HepG2 (cell line): ENCODE results near the gene IFT122. TPM values are rescaled to one million over a fixed set of nuclear protein-coding genes. Genes with fewer than 3 reads are reported as not detected.

Experiments
- ATAC-seq: fragments of 200-7000 bp; cut with Tn5 transposase; 3 replicates; pipeline ENCODE4 v1.9.1; 2020; ENCODE audit warnings: mild to moderate bottlenecking, moderate library complexity
- BruUV-seq: library from RNA; stranded (reverse); fragments of 400-500 nt; replicated peaks from 2 replicates; lab custom pipeline; 2021; lab: Mats Ljungman, UMichigan
- CTCF ChIA-PET: fragments of 300-600 bp; formaldehyde crosslinking; extraction: SDS; loops from one replicate; lab custom pipeline; 2021; ENCODE audit warnings: low total read pairs, inconsistent platforms, low intra/inter-chr PET ratio; lab: Yijun Ruan, JAX
- POLR2A ChIA-PET: fragments of 350-600 bp; sonication (Branson Sonifier 250); formaldehyde crosslinking; loops from one replicate; lab custom pipeline; 2020; ENCODE audit warnings: antibody characterized with exemption, inconsistent platforms; lab: Yijun Ruan, JAX
- DNase-seq: peaks from one replicate; pipeline ENCODE4 v3.0.0-alpha.2; 2015; ENCODE audit warnings: low spot score
- FAIRE-seq: peaks from 3 replicates; lab custom pipeline; 2011; peaks lifted over from hg19 to GRCh38; lab: Jason Lieb, UNC
- H2AFZ ChIP-seq: one replicate; pipeline ENCODE4 v1.6.1; 2011; ENCODE audit warnings: low read length, inconsistent platforms
- H3K27ac ChIP-seq: fragments of 300-600 bp; 3 replicates; pipeline ENCODE4 v1.8.0; 2011; ENCODE audit warnings: mixed run types, mild to moderate bottlenecking, mixed read lengths, low read length, inconsistent platforms; ENCODE audit not compliant: insufficient read depth; ENCODE audit errors: extremely low read length
- H3K27me3 ChIP-seq, 2 experiments: fragments of 200-600 bp in 1 of 2; 2 replicates in 1 of 2; 3 replicates in 1 of 2; pipeline versions ENCODE4 v1.6.0 to v1.8.0; 2011; ENCODE audit warnings: low read length in 2 of 2, mild to moderate bottlenecking in 2 of 2, moderate library complexity in 2 of 2, inconsistent platforms in 1 of 2; ENCODE audit not compliant: insufficient read depth in 2 of 2, control insufficient read depth in 1 of 2
- H3K36me3 ChIP-seq, 2 experiments: fragments of 200-600 bp in 1 of 2; replicated peaks in 1 of 2; 2 replicates in 1 of 2; 3 replicates in 1 of 2; pipeline versions ENCODE4 v1.5.1 to v1.8.0; 2011; ENCODE audit warnings: low read length in 2 of 2, inconsistent platforms in 1 of 2; ENCODE audit not compliant: insufficient read depth in 2 of 2, control insufficient read depth in 1 of 2
- H3K4me1 ChIP-seq: 2 replicates; pipeline ENCODE4 v1.5.1; 2012; ENCODE audit warnings: low read length, inconsistent platforms; ENCODE audit not compliant: insufficient read depth
- H3K4me2 ChIP-seq: 2 replicates; pipeline ENCODE4 v1.6.0; 2011; ENCODE audit warnings: low read depth, low read length, inconsistent platforms
- H3K4me3 ChIP-seq, 3 experiments: fragments of 200-600 bp in 1 of 3; sonication (generic), shearing (Covaris generic) in 1 of 3; replicated peaks in 1 of 3; 2 replicates each; pipeline ENCODE4 v1.5.1; 2011 to 2016; ENCODE audit warnings: low read length in 3 of 3, inconsistent platforms in 2 of 3, low read depth in 2 of 3, mild to moderate bottlenecking in 2 of 3, control low read depth in 1 of 3, mixed read lengths in 1 of 3; ENCODE audit not compliant: insufficient read depth in 1 of 3
- H3K79me2 ChIP-seq: one replicate; pipeline ENCODE4 v1.6.1; 2011; ENCODE audit warnings: low read length, inconsistent platforms; ENCODE audit not compliant: insufficient read depth
- H3K9ac ChIP-seq: 2 replicates; pipeline ENCODE4 v1.6.0; 2011; ENCODE audit warnings: mild to moderate bottlenecking, low read depth, low read length, inconsistent platforms; ENCODE audit not compliant: insufficient read depth
- H3K9me3 ChIP-seq: 2 replicates; pipeline ENCODE4 v1.5.1; 2012; ENCODE audit warnings: mild to moderate bottlenecking, low read length
- H4K20me1 ChIP-seq: 2 replicates; pipeline ENCODE4 v1.6.0; 2011; ENCODE audit warnings: inconsistent platforms, mild to moderate bottlenecking, low read length, moderate library complexity; ENCODE audit not compliant: insufficient read depth
- AKAP8 ChIP-seq: sonication (generic); formaldehyde crosslinking; IDR thresholded peaks from 2 replicates; pipeline ENCODE4 v1.5.1; 2020; ENCODE audit warnings: mild to moderate bottlenecking, missing genetic modification reagents
- FOXO4 ChIP-seq: sonication (generic); formaldehyde crosslinking; conservative IDR thresholded peaks from 2 replicates; pipeline ENCODE4 v1.8.1; 2023; ENCODE audit warnings: missing genetic modification reagents
- GLI4 ChIP-seq: sonication (generic); formaldehyde crosslinking; IDR thresholded peaks from 2 replicates; pipeline ENCODE4 v1.5.1; 2020; ENCODE audit warnings: missing genetic modification reagents, mild to moderate bottlenecking, moderate library complexity, borderline replicate concordance
- HDAC6 ChIP-seq: fragments of 200-600 bp; sonication (generic); IDR thresholded peaks from 2 replicates; pipeline ENCODE4 v1.7.0; 2017; ENCODE audit warnings: mild to moderate bottlenecking, antibody characterized with exemption, low read length, low read depth
- HNF1B ChIP-seq: sonication (generic); formaldehyde crosslinking; IDR thresholded peaks from 2 replicates; pipeline ENCODE4 v1.5.1; 2020; ENCODE audit warnings: mild to moderate bottlenecking, moderate library complexity, missing genetic modification reagents
- IKZF4 ChIP-seq: sonication (generic); formaldehyde crosslinking; IDR thresholded peaks from 2 replicates; pipeline ENCODE4 v1.5.1; 2020; ENCODE audit warnings: borderline replicate concordance, mild to moderate bottlenecking, low read depth, missing genetic modification reagents; ENCODE audit errors: not compliant biosample characterization
- MIXL1 ChIP-seq: IDR thresholded peaks from 2 replicates; pipeline ENCODE4 v1.6.1; 2016
- MTERF4 ChIP-seq: sonication (generic); formaldehyde crosslinking; IDR thresholded peaks from 2 replicates; pipeline ENCODE4 v1.8.0; 2023; ENCODE audit warnings: mild to moderate bottlenecking, missing genetic modification reagents
- RFX3 ChIP-seq: IDR thresholded peaks from 2 replicates; pipeline ENCODE4 v1.6.1; 2016; ENCODE audit warnings: missing biosample characterization, missing genetic modification reagents
- SAFB2 ChIP-seq: sonication (generic); formaldehyde crosslinking; IDR thresholded peaks from 2 replicates; pipeline ENCODE4 v1.5.1; 2020; ENCODE audit warnings: missing genetic modification reagents, low read depth, mild to moderate bottlenecking, borderline replicate concordance
- SNAPC5 ChIP-seq: sonication (generic); formaldehyde crosslinking; IDR thresholded peaks from 2 replicates; pipeline ENCODE4 v1.8.1; 2023; ENCODE audit warnings: mild to moderate bottlenecking, missing genetic modification reagents, borderline replicate concordance
- ZMYM2 ChIP-seq: sonication (generic); formaldehyde crosslinking; IDR thresholded peaks from 2 replicates; pipeline ENCODE4 v1.8.0; 2022; ENCODE audit warnings: mild to moderate bottlenecking, missing genetic modification reagents
- ZNF781 ChIP-seq: sonication (generic); formaldehyde crosslinking; IDR thresholded peaks from 2 replicates; pipeline ENCODE4 v1.5.1; 2020; ENCODE audit warnings: borderline replicate concordance, mild to moderate bottlenecking, missing genetic modification reagents; ENCODE audit errors: not compliant biosample characterization
- ZNF816 ChIP-seq: sonication (generic); formaldehyde crosslinking; IDR thresholded peaks from 2 replicates; pipeline ENCODE4 v1.8.0; 2022; ENCODE audit warnings: missing genetic modification reagents, mild to moderate bottlenecking, borderline replicate concordance
- WGBS: methylation state at CpG from one replicate; pipeline ENCODE4 v1.1.6; 2017; ENCODE audit warnings: low lambda C conversion rate; 5-methylcytosine and 5-hydroxymethylcytosine counted together
- in situ Hi-C: cut with HindIII; loops from 2 replicates; pipeline ENCODE4 v1.10.0; 2017; ENCODE audit warnings: low pct_unique_long_range_greater_than_20kb; ENCODE audit not compliant: extremely low pct_ligation_motif_present
- intact Hi-C: fragments of 100-400 bp; cut with micrococcal nuclease; formaldehyde crosslinking; loops from one replicate; pipeline ENCODE4 v1.10.0; 2022; ENCODE audit not compliant: unreplicated experiment
- polyA plus RNA-seq, 8 experiments: library from polyadenylated mRNA; depleted of rRNA in 3 of 8; stranded (reverse) in 7 of 8; unstranded in 1 of 8; fragments of >200 nt; fragmentation: Illumina TruSeq in 4 of 8; extraction: Trizol in 4 of 8; gene quantifications; 2 replicates each; pipeline versions ENCODE4 v1.2.1 to v1.2.3, GENCODE V29; 2011 to 2016; ENCODE audit warnings: low read depth in 4 of 8, missing spikeins in 1 of 8, mixed read lengths in 1 of 8; ENCODE audit not compliant: insufficient read depth in 1 of 8
- total RNA-seq, 5 experiments: library from RNA; depleted of rRNA; stranded (reverse); fragments of >200 nt; fragmentation: Illumina TruSeq; extraction: Trizol; gene quantifications; 2 replicates each; pipeline ENCODE4 v1.2.3, GENCODE V29; 2016; ENCODE audit warnings: low read depth in 1 of 5

IFT122 gene
- total and polyA plus RNA-seq, 2 of the 13 experiments (the other 11 are each of a cell fraction or from before 2014, with no cell fraction given): 10.1 to 10.3 TPM

- ChIA-PET POLR2A (no interaction called here), CTCF (no interaction called here)
- no peak overlapping the region for H3K9ac ChIP-seq
- FAIRE-seq: no peak
- no peaks in the 10 kb centered on the region for H3K79me2 ChIP-seq
- no peak for ATAC-seq
- BruUV-seq: no TSS peak
- H4K20me1 ChIP-seq: no peaks in the 10 kb centered on the region
- H2AFZ ChIP-seq: no peak overlapping the region
- DNase-seq: no peak
- H3K4me1 ChIP-seq: peaks cover 52% of the 10 kb centered on the region
- H3K36me3 ChIP-seq: no peaks in the 10 kb centered on the region
- H3K4me3 ChIP-seq: no peak overlapping the region
- in situ Hi-C loops (no loop called here), intact Hi-C loops (no loop called here)
- TF ChIP-seq AKAP8 (no peak), ZMYM2 (CRISPR knock-in tag) (no peak), SAFB2 (no peak), IKZF4 (no peak)
- WGBS: 82% methylated on average over 18 of the region's 18 CpGs
- H3K27ac ChIP-seq: no peak overlapping the region
- H3K4me2 ChIP-seq: no peak overlapping the region
- H3K27me3 ChIP-seq: 0 out of 5 replicates have a peak, but pooled peaks cover 0 to 4% of the 10 kb centered on the region in 2 experiments
- no peaks in the 10 kb centered on the region for H3K9me3 ChIP-seq
Measured at GRCh38 chr3:129549006-129549800, 109.2 kb downstream of the IFT122 start.

- Histone ChIP-seq H3K4me3 (no peak overlapping the region), H3K9me3 (no peaks in the 10 kb centered on the region), H3K9ac (no peak overlapping the region), H4K20me1 (no peaks in the 10 kb centered on the region), H3K4me1 (peaks cover 57% of the 10 kb centered on the region), H3K79me2 (no peaks in the 10 kb centered on the region), H3K36me3 (no peaks in the 10 kb centered on the region), H3K4me2 (no peak overlapping the region), H3K27ac (no peak overlapping the region), H3K27me3 (no peaks in the 10 kb centered on the region), H2AFZ (no peak overlapping the region)
- DNase-seq (no peak), FAIRE-seq (no peak), ATAC-seq (no peak)
- POLR2A ChIA-PET: no interaction called here
- WGBS: 62% methylated on average over 3 of the region's 3 CpGs
- intact Hi-C loops: loop anchor here (10.0 kb wide), 1 partner anchor 55 kb away; no protein-coding TSS in a partner anchor
- CTCF ChIA-PET: no interaction called here
- BruUV-seq: no TSS peak
- in situ Hi-C loops: loop anchor here (5.0 kb wide), 1 partner anchor 58 kb away; no protein-coding TSS in a partner anchor
- no peak for TF ChIP-seq HDAC6
- TF ChIP-seq ZNF816 (CRISPR knock-in tag): no peak
- no peak for TF ChIP-seq HNF1B
- TF ChIP-seq MIXL1 (CRISPR knock-in tag): no peak
- no peak for TF ChIP-seq FOXO4
- no peak for TF ChIP-seq GLI4 (CRISPR knock-in tag)
- TF ChIP-seq RFX3 (CRISPR knock-in tag): no peak
- TF ChIP-seq ZNF781: no peak
- TF ChIP-seq SNAPC5: no peak
- no peak for TF ChIP-seq MTERF4 (CRISPR knock-in tag)
Measured at GRCh38 chr3:129549805-129550204, 109.8 kb downstream of the IFT122 start.
